ENCODE measurements around the gene IFT81.
A peak's percentile ranks its signal among the peaks of the same experiment; 100 is the strongest.
"Not testable (repeated sequence)": the region's sequence is repeated elsewhere in the genome, so short reads cannot be mapped to it uniquely, and the experiment has no call there.

IFT81 gene

GRCh38 chr12:110124269-110124995, at the start of gene IFT81:
Gene IFT81 (plus strand): TSS chr12:110124357. CDS start chr12:110127381, 3,024 bp downstream.
- TF ChIP-seq, protein P1, sequence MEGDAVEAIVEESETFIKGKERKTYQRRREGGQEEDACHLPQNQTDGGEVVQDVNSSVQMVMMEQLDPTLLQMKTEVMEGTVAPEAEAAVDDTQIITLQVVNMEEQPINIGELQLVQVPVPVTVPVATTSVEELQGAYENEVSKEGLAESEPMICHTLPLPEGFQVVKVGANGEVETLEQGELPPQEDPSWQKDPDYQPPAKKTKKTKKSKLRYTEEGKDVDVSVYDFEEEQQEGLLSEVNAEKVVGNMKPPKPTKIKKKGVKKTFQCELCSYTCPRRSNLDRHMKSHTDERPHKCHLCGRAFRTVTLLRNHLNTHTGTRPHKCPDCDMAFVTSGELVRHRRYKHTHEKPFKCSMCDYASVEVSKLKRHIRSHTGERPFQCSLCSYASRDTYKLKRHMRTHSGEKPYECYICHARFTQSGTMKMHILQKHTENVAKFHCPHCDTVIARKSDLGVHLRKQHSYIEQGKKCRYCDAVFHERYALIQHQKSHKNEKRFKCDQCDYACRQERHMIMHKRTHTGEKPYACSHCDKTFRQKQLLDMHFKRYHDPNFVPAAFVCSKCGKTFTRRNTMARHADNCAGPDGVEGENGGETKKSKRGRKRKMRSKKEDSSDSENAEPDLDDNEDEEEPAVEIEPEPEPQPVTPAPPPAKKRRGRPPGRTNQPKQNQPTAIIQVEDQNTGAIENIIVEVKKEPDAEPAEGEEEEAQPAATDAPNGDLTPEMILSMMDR (IDR thresholded peaks at IDR 0.05; ENCODE audit: insufficient read depth, missing control alignments): no peak
- FAIRE-seq (no peak), DNase-seq (ENCODE audit: insufficient read length, low spot score) (peak; percentile 92)

DNA sequence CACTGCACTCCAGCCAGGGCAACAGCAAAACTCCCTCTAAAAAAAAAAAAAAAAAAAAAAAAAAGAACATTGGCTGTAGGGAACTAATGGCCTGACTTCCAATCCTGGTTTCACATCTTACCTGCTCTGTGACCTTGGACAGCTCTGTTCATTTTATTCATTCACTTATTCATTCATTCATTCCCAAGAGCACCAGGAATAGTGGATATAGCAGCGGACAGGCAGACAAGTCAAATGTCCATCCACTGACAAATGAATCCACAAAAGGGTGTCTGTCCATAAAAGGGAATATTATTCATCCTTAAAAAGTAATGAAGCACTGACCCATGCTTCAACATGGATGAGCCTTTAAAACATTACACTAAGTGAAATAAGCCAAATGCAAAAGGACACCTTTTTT, 48.3 kb upstream of the IFT81 start:
- TF ChIP-seq, protein P1 (IDR thresholded peaks at IDR 0.05; ENCODE audit: insufficient read depth, missing control alignments): no peak
- DNase-seq (ENCODE audit: insufficient read length, low spot score) (no peak), FAIRE-seq (no peak)

- FAIRE-seq (no peak), DNase-seq (ENCODE audit: insufficient read length, low spot score) (no peak)
- TF ChIP-seq, protein P1 (IDR thresholded peaks at IDR 0.05; ENCODE audit: insufficient read depth, missing control alignments): no peak
Observed at GRCh38 chr12:110077800-110078199, 46.4 kb upstream of the IFT81 start.

DNA sequence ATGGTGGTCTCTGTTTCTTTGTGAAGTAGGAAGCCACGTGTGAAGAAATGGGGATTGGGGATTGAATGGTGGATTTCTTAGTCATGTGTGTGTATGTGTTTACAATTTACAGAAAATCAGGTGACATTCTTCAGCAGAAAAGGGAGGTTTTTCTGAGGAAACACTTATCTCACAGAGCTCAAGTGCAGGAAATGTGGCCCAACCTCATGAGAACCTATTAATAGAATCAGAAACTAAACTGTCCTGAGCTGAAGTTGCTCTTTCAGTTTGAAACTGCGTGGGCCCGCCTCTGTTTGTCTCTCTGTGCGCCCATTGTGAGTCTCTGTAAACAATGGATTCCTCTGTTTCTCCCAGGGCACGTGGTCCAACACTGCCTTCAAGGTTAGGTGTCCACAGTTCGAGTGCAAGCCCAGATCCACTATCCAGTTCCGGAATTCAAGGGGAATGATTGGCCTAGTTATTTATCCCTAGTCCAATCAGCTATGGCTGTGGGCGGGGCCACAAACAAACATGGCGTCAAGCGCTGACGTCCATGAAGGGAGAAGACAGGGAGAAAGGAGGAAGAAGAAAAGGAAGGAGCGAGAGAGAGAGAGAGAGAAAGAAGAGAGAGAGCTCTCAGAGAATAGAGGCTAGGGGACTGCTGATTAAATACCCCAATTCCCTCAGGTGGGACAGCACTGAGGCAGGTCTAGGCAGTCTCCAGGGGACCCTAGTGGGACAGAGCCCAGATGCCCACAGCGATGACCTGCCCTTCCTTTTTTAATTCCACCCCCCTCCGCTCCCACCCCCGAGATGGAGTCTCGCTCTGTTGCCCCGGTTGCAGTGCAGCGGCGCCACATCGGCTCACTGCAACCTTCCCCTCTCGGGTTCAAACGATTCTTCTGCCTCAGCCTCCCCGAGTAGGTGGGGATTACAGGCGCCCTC, 44.4 kb upstream of the IFT81 start:
- TF ChIP-seq, protein P1 (IDR thresholded peaks at IDR 0.05; ENCODE audit: insufficient read depth, missing control alignments): no peak
- FAIRE-seq (no peak), DNase-seq (ENCODE audit: insufficient read length, low spot score) (no peak)

DNA sequence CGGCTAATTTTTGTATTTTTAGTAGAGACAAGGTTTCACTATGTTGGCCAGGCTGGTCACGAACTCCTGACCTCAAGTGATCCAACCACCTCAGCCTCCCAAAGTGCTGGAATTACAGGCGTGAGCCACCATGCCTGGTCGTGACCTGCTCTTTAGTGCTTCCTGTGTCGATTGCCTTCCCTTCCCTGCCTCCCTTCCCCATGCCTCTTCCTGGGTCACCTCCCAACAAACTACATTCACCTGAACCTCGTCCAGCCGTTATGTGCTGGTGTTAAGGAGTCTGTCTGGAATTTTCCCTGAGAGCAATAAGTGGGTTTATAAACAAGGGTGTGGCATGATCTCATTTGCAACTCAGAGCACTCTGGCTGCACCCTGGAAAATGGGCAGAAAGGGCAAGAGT, 43.7 kb upstream of the IFT81 start:
- FAIRE-seq: no peak
- TF ChIP-seq, protein P1 (IDR thresholded peaks at IDR 0.05; ENCODE audit: insufficient read depth, missing control alignments): no peak
- DNase-seq (ENCODE audit: insufficient read length, low spot score): no peak

DNA sequence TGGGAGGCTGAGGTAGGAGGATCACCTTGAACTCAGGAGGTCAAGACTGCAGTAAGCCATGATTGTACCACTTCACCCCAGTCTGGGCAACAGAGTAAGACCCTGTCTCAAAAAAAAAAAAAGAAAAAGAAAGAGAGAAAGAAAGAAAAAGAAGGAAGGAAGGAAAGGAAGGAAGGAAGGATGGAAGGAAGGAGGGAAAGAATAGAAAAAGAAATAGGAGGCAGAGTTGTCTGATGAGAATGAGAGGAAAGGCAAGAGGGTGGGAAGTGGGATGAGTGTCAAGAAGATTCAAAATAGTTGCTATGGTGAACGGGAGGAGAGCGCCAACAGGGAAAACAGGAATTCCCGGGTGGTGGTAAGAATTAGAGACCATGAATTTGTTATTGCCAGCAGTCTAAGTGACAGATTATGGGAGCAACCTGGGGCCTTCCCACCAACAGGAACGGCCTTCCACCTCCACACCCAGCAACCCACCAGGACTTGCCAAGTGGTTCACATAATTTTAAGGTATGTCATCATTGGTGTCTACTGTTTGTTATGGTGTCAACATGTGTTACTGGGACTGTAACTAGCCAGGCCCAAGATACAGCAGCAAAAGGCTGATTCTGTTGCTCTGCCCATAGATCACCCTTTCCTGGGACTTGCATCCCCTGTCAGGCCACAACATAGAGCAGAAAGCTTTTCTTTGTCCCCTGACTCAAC, 39.7 kb upstream of the IFT81 start:
- FAIRE-seq (no peak), DNase-seq (ENCODE audit: insufficient read length, low spot score) (no peak)
- TF ChIP-seq, protein P1 (IDR thresholded peaks at IDR 0.05; ENCODE audit: insufficient read depth, missing control alignments): no peak

GRCh38 chr12:110088216-110088615, 35.9 kb upstream of the IFT81 start:
- not testable (repeated sequence) for FAIRE-seq; DNase-seq (ENCODE audit: insufficient read length, low spot score)

Measured in D721Med (cell line).